ENCODE measurements around the gene LYPD6B. TPM values are rescaled to one million over a fixed set of nuclear protein-coding genes. Genes with fewer than 3 reads are reported as not detected.

Gene LYPD6B
- total RNA-seq, 1 donor from 2014 or later, result 1.1 TPM

DNA sequence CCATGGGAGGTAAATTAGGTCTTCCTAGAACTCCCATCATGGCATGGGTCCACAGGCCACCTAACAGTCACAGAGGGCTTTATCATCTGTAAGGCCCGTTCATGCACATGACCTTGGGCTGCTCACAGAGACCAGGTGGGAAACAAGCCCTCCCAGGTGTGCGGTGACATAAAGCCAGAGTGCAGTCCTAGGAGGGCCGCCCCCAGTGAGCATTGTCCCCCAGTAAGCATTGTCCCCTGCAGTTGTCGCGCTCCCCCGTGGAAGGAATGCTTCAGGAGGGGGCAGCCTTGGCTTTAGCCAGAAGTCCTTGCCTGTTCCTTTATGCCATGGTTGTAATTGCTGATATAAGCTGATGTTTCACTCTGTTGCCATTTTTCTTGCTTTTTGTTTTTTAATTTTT lies 41.7 kb upstream of the LYPD6B start:
- TF ChIP-seq CTCF (conservative IDR thresholded peaks at IDR 0.05; ENCODE audit: low read depth, low read length), result no peak
- no peak for DNase-seq (ENCODE audit: low read depth)
- no peak overlapping the region for H3K4me3 ChIP-seq (ENCODE audit: low read depth, low read length)

DNA sequence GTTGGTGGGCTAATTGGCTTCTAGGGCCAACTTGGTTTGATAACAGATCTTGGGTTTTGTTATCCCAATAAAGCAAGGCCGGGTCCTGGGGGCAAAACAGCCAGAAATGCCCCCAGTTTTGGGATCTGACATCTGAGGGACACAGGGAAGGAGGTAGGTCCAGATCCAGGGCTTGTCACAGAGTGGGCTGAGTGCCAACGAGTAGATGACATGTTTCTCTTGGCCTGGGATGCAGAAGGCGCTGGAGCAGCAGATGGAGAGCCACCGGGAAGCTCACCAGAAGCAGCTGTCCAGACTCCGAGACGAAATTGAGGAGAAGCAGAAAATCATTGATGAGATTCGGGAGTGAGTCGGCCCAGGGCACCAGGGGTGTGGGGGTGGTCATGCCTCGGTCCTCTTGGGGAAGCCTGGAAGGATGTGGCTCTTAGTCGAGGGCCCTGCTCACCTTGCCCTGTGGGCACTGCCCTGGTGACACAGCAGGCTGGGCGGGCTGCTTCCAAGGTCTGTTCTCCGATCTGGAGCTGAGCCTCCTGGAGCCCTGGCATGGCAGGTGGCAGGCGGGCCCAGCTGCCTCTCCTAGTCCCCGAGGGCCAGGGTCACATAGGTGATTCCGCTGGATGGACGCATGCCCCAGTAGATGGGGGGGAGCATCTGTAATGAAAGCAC lies 40.2 kb upstream of the LYPD6B start:
- TF ChIP-seq CTCF (conservative IDR thresholded peaks at IDR 0.05; ENCODE audit: low read depth, low read length), result no peak
- H3K4me3 ChIP-seq (ENCODE audit: low read depth, low read length), result no peak overlapping the region
- no peak for DNase-seq (ENCODE audit: low read depth)

- no peak overlapping the region for H3K4me3 ChIP-seq (ENCODE audit: low read depth, low read length)
- no peak for TF ChIP-seq CTCF (conservative IDR thresholded peaks at IDR 0.05; ENCODE audit: low read depth, low read length)
- no peak for DNase-seq (ENCODE audit: low read depth)
Measured at GRCh38 chr2:148998831-148999200, 39.7 kb upstream of the LYPD6B start.

GRCh38 chr2:148999451-148999921 lies 39.0 kb upstream of the LYPD6B start:
- no peak overlapping the region for H3K4me3 ChIP-seq (ENCODE audit: low read depth, low read length)
- TF ChIP-seq CTCF (conservative IDR thresholded peaks at IDR 0.05; ENCODE audit: low read depth, low read length), result no peak
- DNase-seq (ENCODE audit: low read depth), result no peak

GRCh38 chr2:149000158-149000938 lies 38.2 kb upstream of the LYPD6B start:
- TF ChIP-seq CTCF (conservative IDR thresholded peaks at IDR 0.05; ENCODE audit: low read depth, low read length), result no peak
- no peak overlapping the region for H3K4me3 ChIP-seq (ENCODE audit: low read depth, low read length)
- DNase-seq (ENCODE audit: low read depth), result no peak

GRCh38 chr2:149001496-149001895 lies 37.0 kb upstream of the LYPD6B start:
- H3K4me3 ChIP-seq (ENCODE audit: low read depth, low read length), result no peak overlapping the region
- no peak for DNase-seq (ENCODE audit: low read depth)

More at GRCh38 chr2:149001496-149001895, 37.0 kb upstream of the LYPD6B start:
- no peak for TF ChIP-seq CTCF (conservative IDR thresholded peaks at IDR 0.05; ENCODE audit: low read depth, low read length)
